A549 (cell line): ENCODE results near the gene OSR1.

Experiments used
- BHLHE40 ChIP-seq: IDR thresholded peaks from 2 replicates; pipeline ENCODE4 v1.6.1; 2012; ENCODE audit warnings: low read depth, low read length, inconsistent platforms
- CTCF ChIP-seq: fragments of >200 bp; sonication (Bioruptor Twin); formaldehyde crosslinking; IDR thresholded peaks from 3 replicates; pipeline ENCODE4 v1.5.1; 2016
- EP300 ChIP-seq, 2 experiments: fragments of >200 bp; sonication (Bioruptor Twin); formaldehyde crosslinking; IDR thresholded peaks; 2 replicates in 1 of 2; 3 replicates in 1 of 2; pipeline ENCODE4 v1.6.1; 2016 to 2017
- ESRRA ChIP-seq: fragments of 150-350 bp; IDR thresholded peaks from 2 replicates; pipeline ENCODE4 v1.6.1; 2014; ENCODE audit warnings: mild to moderate bottlenecking, low read length, borderline replicate concordance
- HDAC2 ChIP-seq: fragments of 200-600 bp; sonication (generic); IDR thresholded peaks from 2 replicates; pipeline ENCODE4 v1.6.1; 2016
- MAX ChIP-seq: IDR thresholded peaks from 2 replicates; pipeline ENCODE4 v1.6.1; 2012
- MAZ ChIP-seq: fragments of 150-350 bp; IDR thresholded peaks from 2 replicates; pipeline ENCODE4 v1.6.1; 2014; ENCODE audit warnings: antibody characterized with exemption, low read depth, low read length, borderline replicate concordance
- NPAS2 ChIP-seq: fragments of 250-450 bp; sonication (Bioruptor Pico); IDR thresholded peaks from 2 replicates; pipeline ENCODE4 v1.8.0; 2022; ENCODE audit warnings: mild to moderate bottlenecking, moderate library complexity, borderline replicate concordance
- POLR2A ChIP-seq: IDR thresholded peaks from 2 replicates; pipeline ENCODE4 v1.6.1; 2012; ENCODE audit warnings: mild to moderate bottlenecking, low read length
- TF ChIP-seq, protein P1 (sequence below): fragments of 450-650 bp; IDR thresholded peaks from 2 replicates; pipeline ENCODE4 v1.6.1; 2014; ENCODE audit warnings: antibody characterized with exemption

- TF ChIP-seq CTCF, result no peak
- no peak for TF ChIP-seq ESRRA
- TF ChIP-seq EP300 (IDR thresholded peaks at IDR 0.05), result no peak
- TF ChIP-seq, protein P1, sequence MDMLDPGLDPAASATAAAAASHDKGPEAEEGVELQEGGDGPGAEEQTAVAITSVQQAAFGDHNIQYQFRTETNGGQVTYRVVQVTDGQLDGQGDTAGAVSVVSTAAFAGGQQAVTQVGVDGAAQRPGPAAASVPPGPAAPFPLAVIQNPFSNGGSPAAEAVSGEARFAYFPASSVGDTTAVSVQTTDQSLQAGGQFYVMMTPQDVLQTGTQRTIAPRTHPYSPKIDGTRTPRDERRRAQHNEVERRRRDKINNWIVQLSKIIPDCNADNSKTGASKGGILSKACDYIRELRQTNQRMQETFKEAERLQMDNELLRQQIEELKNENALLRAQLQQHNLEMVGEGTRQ, result no peak
- no peak for TF ChIP-seq BHLHE40
- no peak for TF ChIP-seq HDAC2
- no peak for TF ChIP-seq POLR2A
- TF ChIP-seq NPAS2, result no peak
- no peak for TF ChIP-seq MAX
- no peak for TF ChIP-seq MAZ
Observed at GRCh38 chr2:19360966-19361321, 2.5 kb upstream of the OSR1 start.
